ENCODE data around the gene CNTNAP2. TPM values are rescaled to one million over a fixed set of nuclear protein-coding genes. Genes with fewer than 3 reads are reported as not detected.

Gene CNTNAP2
- total RNA-seq, 2 donors from 2014 or later: 0.37 TPM; not detected in 1

- DNase-seq (no peak), ATAC-seq (no peak)
- no peaks in the 10 kb centered on the region for H3K9me3 ChIP-seq (ENCODE audit: control insufficient read depth, low read length, poor library complexity, severe bottlenecking)
- no peaks in the 10 kb centered on the region for H3K4me1 Mint-ChIP-seq
- H3K27me3 Mint-ChIP-seq: no peaks in the 10 kb centered on the region
- no peak overlapping the region for H3K4me3 Mint-ChIP-seq
- no peak overlapping the region for H3K27ac Mint-ChIP-seq
- H3K36me3 Mint-ChIP-seq (ENCODE audit: low read depth): no peaks in the 10 kb centered on the region
Observed at GRCh38 chr7:147607157-147607800, 1490.7 kb downstream of the CNTNAP2 start.

GRCh38 chr7:147611431-147611830 lies 1494.8 kb downstream of the CNTNAP2 start:
- no peaks in the 10 kb centered on the region for H3K36me3 Mint-ChIP-seq (ENCODE audit: low read depth)
- DNase-seq (no peak), ATAC-seq (no peak)

GRCh38 chr7:147635288-147635687 lies 1518.7 kb downstream of the CNTNAP2 start:
- DNase-seq: no peak
- no peak overlapping the region for H3K4me3 Mint-ChIP-seq
- H3K27ac Mint-ChIP-seq: no peak overlapping the region
- H3K4me1 Mint-ChIP-seq: no peaks in the 10 kb centered on the region
- no peaks in the 10 kb centered on the region for H3K9me3 ChIP-seq (ENCODE audit: control insufficient read depth, low read length, poor library complexity, severe bottlenecking)
- no peaks in the 10 kb centered on the region for H3K36me3 Mint-ChIP-seq (ENCODE audit: low read depth)
- no peak for ATAC-seq
- no peaks in the 10 kb centered on the region for H3K27me3 Mint-ChIP-seq

More at GRCh38 chr7:147611431-147611830, 1494.8 kb downstream of the CNTNAP2 start:
- no peaks in the 10 kb centered on the region for H3K9me3 ChIP-seq (ENCODE audit: control insufficient read depth, low read length, poor library complexity, severe bottlenecking)
- H3K27ac Mint-ChIP-seq: no peak overlapping the region
- H3K4me1 Mint-ChIP-seq: no peaks in the 10 kb centered on the region
- no peak overlapping the region for H3K4me3 Mint-ChIP-seq
- no peaks in the 10 kb centered on the region for H3K27me3 Mint-ChIP-seq

- Mint-ChIP-seq H3K27ac (no peak overlapping the region), H3K36me3 (ENCODE audit: low read depth) (no peaks in the 10 kb centered on the region), H3K27me3 (no peaks in the 10 kb centered on the region), H3K4me1 (no peaks in the 10 kb centered on the region), H3K4me3 (no peak overlapping the region)
- DNase-seq (no peak), ATAC-seq (no peak)
- no peaks in the 10 kb centered on the region for H3K9me3 ChIP-seq (ENCODE audit: control insufficient read depth, low read length, poor library complexity, severe bottlenecking)
Observed at GRCh38 chr7:147636553-147636952, 1520.0 kb downstream of the CNTNAP2 start.

GRCh38 chr7:147638566-147638965 lies 1522.0 kb downstream of the CNTNAP2 start:
- no peaks in the 10 kb centered on the region for H3K9me3 ChIP-seq (ENCODE audit: control insufficient read depth, low read length, poor library complexity, severe bottlenecking)
- H3K4me1 Mint-ChIP-seq: no peaks in the 10 kb centered on the region
- no peak for ATAC-seq
- no peak for DNase-seq
- no peaks in the 10 kb centered on the region for H3K27me3 Mint-ChIP-seq
- H3K4me3 Mint-ChIP-seq: no peak overlapping the region
- no peak overlapping the region for H3K27ac Mint-ChIP-seq
- H3K36me3 Mint-ChIP-seq (ENCODE audit: low read depth): no peaks in the 10 kb centered on the region

GRCh38 chr7:147639037-147639436 lies 1522.4 kb downstream of the CNTNAP2 start:
- Mint-ChIP-seq H3K4me3 (no peak overlapping the region), H3K27me3 (no peaks in the 10 kb centered on the region), H3K36me3 (ENCODE audit: low read depth) (no peaks in the 10 kb centered on the region), H3K27ac (no peak overlapping the region), H3K4me1 (no peaks in the 10 kb centered on the region)
- no peak for ATAC-seq
- DNase-seq: no peak
- no peaks in the 10 kb centered on the region for H3K9me3 ChIP-seq (ENCODE audit: control insufficient read depth, low read length, poor library complexity, severe bottlenecking)

GRCh38 chr7:147639751-147640150 lies 1523.2 kb downstream of the CNTNAP2 start:
- Mint-ChIP-seq H3K27me3 (no peaks in the 10 kb centered on the region), H3K27ac (no peak overlapping the region), H3K36me3 (ENCODE audit: low read depth) (no peaks in the 10 kb centered on the region), H3K4me1 (no peaks in the 10 kb centered on the region), H3K4me3 (no peak overlapping the region)
- ATAC-seq (no peak), DNase-seq (no peak)
- H3K9me3 ChIP-seq (ENCODE audit: control insufficient read depth, low read length, poor library complexity, severe bottlenecking): no peaks in the 10 kb centered on the region

GRCh38 chr7:147640821-147641220 lies 1524.2 kb downstream of the CNTNAP2 start:
- H3K27me3 Mint-ChIP-seq: no peaks in the 10 kb centered on the region
- no peaks in the 10 kb centered on the region for H3K9me3 ChIP-seq (ENCODE audit: control insufficient read depth, low read length, poor library complexity, severe bottlenecking)
- H3K4me1 Mint-ChIP-seq: no peaks in the 10 kb centered on the region
- H3K36me3 Mint-ChIP-seq (ENCODE audit: low read depth): no peaks in the 10 kb centered on the region
- DNase-seq (no peak), ATAC-seq (no peak)
- H3K4me3 Mint-ChIP-seq: no peak overlapping the region
- H3K27ac Mint-ChIP-seq: no peak overlapping the region

- ATAC-seq (no peak), DNase-seq (no peak)
- H3K27ac Mint-ChIP-seq: no peak overlapping the region
- H3K9me3 ChIP-seq (ENCODE audit: control insufficient read depth, low read length, poor library complexity, severe bottlenecking): no peaks in the 10 kb centered on the region
- H3K36me3 Mint-ChIP-seq (ENCODE audit: low read depth): no peaks in the 10 kb centered on the region
- H3K4me3 Mint-ChIP-seq: no peak overlapping the region
- H3K4me1 Mint-ChIP-seq: no peaks in the 10 kb centered on the region
- H3K27me3 Mint-ChIP-seq: no peaks in the 10 kb centered on the region
Observed at GRCh38 chr7:147646568-147646967, 1530.0 kb downstream of the CNTNAP2 start.

GRCh38 chr7:147650991-147651390 lies 1534.4 kb downstream of the CNTNAP2 start:
- Mint-ChIP-seq H3K36me3 (ENCODE audit: low read depth) (no peaks in the 10 kb centered on the region), H3K27me3 (no peaks in the 10 kb centered on the region)
- no peak for DNase-seq

GRCh38 chr7:147651601-147652000 lies 1535.0 kb downstream of the CNTNAP2 start:
- Mint-ChIP-seq H3K36me3 (ENCODE audit: low read depth) (no peaks in the 10 kb centered on the region), H3K4me3 (no peak overlapping the region), H3K27ac (no peak overlapping the region), H3K27me3 (no peaks in the 10 kb centered on the region), H3K4me1 (no peaks in the 10 kb centered on the region)
- DNase-seq (no peak), ATAC-seq (no peak)
- H3K9me3 ChIP-seq (ENCODE audit: control insufficient read depth, low read length, poor library complexity, severe bottlenecking): no peaks in the 10 kb centered on the region

More at GRCh38 chr7:147650991-147651390, 1534.4 kb downstream of the CNTNAP2 start:
- no peak for ATAC-seq
- Mint-ChIP-seq H3K27ac (no peak overlapping the region), H3K4me3 (no peak overlapping the region), H3K4me1 (no peaks in the 10 kb centered on the region)
- no peaks in the 10 kb centered on the region for H3K9me3 ChIP-seq (ENCODE audit: control insufficient read depth, low read length, poor library complexity, severe bottlenecking)

- Mint-ChIP-seq H3K4me1 (no peaks in the 10 kb centered on the region), H3K4me3 (no peak overlapping the region), H3K27ac (no peak overlapping the region), H3K27me3 (no peaks in the 10 kb centered on the region), H3K36me3 (ENCODE audit: low read depth) (no peaks in the 10 kb centered on the region)
- ATAC-seq (no peak), DNase-seq (no peak)
- H3K9me3 ChIP-seq (ENCODE audit: control insufficient read depth, low read length, poor library complexity, severe bottlenecking): no peaks in the 10 kb centered on the region
Observed at GRCh38 chr7:147653456-147653855, 1536.9 kb downstream of the CNTNAP2 start.

GRCh38 chr7:147658392-147658967 lies 1541.9 kb downstream of the CNTNAP2 start:
- no peak overlapping the region for H3K27ac Mint-ChIP-seq
- H3K27me3 Mint-ChIP-seq: no peaks in the 10 kb centered on the region
- H3K36me3 Mint-ChIP-seq (ENCODE audit: low read depth): no peaks in the 10 kb centered on the region
- ATAC-seq: no peak
- no peak for DNase-seq
- no peak overlapping the region for H3K4me3 Mint-ChIP-seq
- no peaks in the 10 kb centered on the region for H3K4me1 Mint-ChIP-seq
- H3K9me3 ChIP-seq (ENCODE audit: control insufficient read depth, low read length, poor library complexity, severe bottlenecking): no peaks in the 10 kb centered on the region
